ENCODE data around the gene PRAC1. TPM values are rescaled to one million over a fixed set of nuclear protein-coding genes. Genes with fewer than 3 reads are reported as not detected.

The PRAC1 gene
- polyA plus RNA-seq, 5 donors: not detected

- no peak for DNase-seq
Measured at GRCh38 chr17:48747445-48748363, 25.4 kb upstream of the PRAC1 start.

DNA sequence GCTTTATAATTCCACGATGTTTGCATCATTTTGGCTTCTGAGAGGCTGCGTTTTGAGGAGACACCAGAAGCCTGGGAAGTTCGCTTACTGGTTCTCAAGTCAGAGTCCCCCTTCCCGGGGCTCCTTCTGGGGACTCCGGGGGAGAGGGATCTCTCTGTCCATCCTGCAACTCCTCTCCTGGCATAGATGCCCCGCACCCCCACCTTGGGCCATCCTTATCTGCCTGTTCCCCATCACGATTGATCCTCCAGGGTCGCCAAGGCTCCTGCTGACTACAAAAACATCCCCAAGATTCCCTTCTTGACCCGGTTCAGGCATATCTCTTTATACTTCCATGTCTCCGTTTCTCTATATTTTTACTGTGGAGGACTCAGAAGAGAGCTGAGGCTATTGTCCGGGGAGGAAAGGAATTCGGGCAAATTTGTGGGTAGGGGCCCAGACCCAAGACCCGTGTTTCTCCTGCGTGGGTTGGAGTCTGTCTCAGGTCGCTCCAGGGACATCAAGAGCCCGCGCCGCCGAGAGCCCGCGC lies 24.7 kb upstream of the PRAC1 start:
- no peak for DNase-seq

GRCh38 chr17:48745381-48746275 lies 23.3 kb upstream of the PRAC1 start:
- DNase-seq: no peak

DNA sequence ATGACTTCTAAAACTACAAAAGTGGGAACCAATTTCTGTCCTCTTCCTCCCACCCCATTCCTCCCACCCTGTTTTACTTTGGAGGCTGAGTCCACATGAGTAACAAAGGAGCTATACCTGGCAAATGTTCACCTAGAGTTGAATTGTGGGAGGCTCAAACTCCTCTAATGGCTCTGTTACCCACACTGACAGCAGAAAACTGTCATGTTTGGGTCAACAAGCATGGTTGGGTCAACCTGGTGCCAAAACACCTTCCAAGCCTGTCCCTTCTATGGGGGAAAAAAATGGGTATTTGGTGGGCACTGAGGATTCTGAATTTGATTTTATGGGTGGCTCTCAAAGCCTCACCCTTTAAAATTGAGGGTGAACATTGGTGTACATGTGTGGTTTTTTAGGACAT lies 18.2 kb upstream of the PRAC1 start:
- DNase-seq: no peak

- DNase-seq: no peak
Measured at GRCh38 chr17:48738803-48739526, 16.6 kb upstream of the PRAC1 start.

- DNase-seq: no peak
Measured at GRCh38 chr17:48738424-48738802, 16.1 kb upstream of the PRAC1 start.

- no peak for DNase-seq
Measured at GRCh38 chr17:48737330-48738043, 15.2 kb upstream of the PRAC1 start.

DNA sequence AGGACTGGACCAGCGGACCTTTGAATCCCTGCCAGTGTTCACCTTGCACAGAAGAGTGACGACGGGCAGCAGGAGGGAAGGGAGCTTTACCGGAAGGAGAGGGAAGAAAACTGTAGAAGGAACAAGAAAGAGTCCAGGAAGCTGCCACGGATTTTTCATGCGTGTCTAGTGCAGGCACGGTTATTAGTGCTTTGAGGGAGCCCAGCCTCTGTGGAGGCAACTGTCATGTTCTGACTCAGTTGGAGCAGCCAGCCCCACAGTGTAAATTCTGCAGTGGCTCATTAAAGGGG lies 12.7 kb upstream of the PRAC1 start:
- DNase-seq: no peak

DNA sequence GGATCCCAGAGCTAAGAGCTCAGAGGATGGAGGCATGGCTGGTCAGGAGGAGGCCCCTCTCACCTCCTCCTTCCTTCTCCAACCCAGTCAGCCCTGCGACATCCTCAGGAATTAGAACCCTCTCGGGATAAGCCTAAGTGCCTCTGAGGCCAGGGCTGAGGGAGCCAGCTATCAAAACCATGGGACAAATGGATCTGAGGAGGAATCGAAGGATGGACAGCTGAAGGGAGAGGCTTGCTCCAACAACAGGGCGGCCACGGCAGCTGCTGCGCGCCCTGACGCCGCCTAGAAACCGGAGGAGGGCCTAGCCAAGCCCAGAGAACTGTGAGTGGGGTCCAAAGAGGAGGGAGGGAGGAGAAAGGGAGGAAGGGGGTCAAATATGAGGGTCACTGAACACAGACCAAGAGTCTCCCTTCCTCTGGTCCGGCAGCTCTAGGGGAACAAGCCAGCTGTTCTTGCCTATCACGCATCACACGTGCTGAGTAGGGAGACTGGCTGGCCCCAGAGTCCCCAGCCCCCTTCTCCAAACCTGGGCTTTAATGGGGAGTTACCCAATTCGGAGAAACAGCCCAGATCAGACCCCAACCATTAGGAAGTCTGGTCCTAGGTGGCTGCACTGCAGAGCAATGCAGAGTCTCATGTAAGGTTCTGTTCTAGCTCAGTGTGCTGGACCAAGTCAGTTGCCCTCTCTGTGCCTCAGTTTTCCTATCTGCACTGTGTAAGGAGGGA lies 12.2 kb upstream of the PRAC1 start:
- DNase-seq: no peak

DNA sequence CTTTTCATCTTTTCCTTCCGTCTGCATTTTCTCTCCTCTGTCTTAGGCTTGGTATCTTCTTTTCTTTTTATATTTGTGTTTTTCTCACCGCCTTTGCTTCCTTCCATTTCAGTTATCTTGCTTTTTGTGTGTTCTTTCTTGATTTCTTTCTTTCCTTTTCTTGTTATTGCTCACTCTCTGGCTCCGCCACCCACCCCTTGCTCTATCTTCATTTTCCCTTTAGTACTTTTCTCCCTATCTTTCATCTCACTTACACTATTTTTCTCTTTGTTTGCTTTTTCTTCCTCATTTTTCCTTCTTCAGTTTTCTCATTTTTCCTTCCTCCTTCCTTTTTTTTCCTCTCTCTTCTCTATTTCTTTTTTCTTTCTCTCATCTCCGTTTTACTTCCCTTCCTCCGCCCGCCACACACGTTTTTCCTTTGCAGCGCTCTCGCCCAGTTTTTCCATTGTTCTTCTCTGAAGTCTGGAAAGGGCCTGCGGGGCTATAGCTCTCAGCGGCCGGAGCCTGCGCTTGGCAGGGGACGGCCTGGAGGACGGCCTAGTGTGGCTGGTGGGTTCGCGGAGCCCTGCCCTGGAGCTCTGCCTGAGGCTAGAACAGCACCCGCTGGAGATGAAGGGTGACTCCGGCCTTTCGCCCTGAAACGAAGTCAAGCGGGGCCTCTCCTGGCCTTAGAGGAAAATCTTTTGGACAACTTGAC lies 11.5 kb upstream of the PRAC1 start:
- no peak for DNase-seq

DNA sequence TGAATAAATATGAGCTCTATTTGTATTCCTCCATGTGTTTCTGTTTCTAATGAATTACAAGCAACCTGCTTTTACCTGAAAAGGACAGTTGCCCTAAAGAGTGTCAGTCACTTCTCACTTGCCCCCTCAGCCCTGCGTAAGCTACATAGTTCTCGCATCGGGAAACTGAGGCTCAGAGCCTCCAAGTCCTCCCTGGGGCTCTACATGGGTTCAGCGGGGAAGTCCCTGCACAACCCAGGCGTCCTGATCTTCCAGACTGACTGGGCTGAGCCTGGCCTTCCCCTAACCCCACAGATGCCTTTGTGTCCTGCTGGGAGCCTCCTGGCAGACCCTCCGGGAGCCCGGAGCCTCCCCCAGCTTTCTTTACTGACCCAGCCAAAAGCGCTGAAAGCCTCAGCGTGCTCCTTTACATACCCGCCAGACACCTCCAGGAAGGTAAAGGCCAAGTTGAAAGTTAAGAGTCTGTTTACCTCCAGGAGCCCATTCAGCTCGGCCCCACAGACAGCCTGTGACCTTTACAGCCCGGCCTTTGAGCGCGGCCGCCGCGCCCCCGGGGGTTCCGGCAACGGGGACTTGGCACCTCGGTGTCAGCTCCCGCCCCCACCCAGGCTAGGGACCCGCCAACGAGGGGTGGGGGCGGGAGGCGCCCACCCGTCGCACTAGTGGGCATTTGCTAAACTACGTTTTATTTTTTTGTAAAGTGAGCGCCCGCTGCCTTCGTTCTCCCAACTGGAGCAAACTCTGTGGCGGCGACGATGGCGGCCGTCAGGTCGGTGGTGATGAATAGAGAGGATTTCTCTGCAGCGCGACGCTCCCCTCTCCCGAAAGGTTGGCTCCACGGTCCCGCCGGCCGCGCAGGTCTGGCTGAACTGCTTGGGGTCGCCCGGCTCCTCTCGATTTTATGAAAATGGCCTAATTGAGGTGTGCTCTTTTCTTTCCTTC lies 10.6 kb upstream of the PRAC1 start:
- DNase-seq: no peak

DNA sequence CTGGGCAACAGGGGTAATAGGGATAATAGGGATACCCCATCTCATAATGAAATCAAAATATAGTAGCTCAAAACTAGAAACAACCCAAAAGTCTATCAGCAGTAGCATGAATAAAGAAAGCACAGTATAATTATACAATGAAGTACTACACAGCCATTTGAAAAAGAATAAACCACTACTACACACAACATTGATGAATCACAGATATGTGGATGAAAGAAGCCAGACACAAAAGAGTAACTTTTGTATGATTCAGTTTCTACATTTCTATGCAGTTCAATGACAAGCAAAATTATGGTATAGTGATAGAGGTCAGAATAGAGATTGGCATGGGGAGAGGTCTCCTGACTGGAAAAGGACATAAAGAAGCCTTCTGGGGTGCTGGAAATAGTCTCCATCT lies 9.0 kb upstream of the PRAC1 start:
- DNase-seq: no peak

- no peak for DNase-seq
Measured at GRCh38 chr17:48730240-48730550, 7.9 kb upstream of the PRAC1 start.

DNA sequence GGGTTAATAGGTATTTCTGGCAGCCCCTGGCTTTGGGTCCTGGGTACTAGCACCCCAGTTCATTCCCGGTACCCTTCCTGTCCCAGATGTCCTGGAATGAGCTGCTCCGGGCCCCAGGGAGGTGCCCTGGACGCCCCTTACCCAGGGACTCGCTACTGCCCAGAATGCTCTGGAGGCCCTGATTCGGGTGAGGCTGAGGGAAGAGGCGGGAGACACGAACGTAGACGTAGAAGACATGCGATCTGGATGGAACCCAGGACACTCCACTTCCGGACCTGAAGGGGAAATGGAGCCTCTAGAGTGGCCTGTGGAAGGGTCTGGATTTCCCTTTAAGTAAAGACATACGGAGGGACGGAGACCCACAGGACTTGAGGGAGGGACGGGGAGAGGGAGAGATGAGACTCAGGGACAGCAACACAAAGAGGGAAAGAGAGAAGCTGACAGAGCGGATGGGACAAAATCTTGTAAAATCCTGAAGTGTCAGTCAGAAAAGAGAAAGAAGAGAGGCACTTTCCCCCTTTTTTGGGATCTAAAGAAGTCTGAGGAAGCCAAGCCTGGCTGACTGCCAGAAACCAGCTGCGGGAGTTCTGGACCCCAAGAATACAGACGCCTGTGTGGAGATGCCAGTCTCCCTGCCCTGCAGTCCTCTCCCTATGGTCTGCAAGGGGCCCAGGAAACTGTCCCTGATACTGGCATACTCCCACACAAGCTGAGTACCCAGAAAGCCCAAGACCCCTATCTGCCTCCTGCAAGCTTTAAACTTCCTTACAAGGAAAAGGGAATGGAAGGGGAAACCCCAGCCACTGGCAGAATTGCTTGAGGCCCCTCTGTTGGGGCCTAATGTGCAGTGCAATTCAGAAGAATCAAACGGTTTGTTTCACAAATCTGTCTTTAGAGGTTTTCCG lies 7.3 kb upstream of the PRAC1 start:
- DNase-seq: no peak

DNA sequence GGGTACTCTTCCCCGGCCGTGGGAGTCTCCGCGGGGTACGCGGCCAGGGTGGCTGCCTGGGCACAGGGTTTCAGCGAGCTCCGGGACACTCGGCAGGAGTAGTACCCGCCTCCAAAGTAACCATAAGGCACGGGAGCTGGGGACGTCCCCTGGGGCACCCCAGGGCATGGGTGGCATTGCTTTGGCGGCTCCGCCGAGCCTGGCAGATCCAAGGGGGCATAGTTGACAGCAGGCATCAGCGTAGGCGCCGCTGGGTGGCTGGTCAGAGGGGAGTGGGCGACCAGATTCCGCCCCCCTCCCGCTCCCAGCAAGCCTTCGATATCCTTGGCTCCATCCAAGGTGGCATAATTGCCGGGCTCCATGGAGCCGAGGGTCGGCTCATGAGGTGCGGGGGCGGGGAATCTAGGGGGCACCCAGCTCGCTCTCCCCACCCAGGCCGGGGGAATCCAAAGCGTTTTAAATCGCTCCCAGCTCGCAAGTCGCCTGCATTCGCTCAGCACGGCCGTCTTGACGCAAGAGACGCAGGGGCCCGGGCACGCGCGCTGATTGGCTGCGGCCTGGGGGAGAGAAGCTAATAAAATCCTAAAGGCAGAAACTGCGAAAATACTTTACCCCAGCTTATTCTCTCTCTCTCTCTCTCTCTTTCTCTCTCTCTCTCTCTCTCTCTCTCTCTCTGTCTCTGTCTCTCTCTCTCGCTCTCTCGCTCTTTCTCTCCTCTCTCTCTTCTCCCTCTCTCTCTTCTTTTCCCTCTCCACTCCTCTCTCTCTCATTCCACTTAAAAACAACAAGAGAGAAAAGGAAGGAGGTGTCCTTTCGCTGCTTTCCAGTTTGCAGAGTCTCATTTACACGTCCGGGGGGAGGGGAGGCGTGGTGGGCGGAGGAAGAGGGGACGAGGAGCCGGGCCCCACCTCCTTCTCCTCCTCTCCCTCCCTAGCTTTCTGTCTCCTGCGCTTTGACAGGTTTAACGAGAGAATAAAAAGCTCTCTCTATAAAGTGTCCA lies 6.2 kb upstream of the PRAC1 start, which contains the start of gene HOXB13:
HOXB13 (minus strand) TSS at position 519 of the 1,000 bp plus-strand sequence; CDS start at position 362, 157 bp downstream.
- no peak for DNase-seq

DNA sequence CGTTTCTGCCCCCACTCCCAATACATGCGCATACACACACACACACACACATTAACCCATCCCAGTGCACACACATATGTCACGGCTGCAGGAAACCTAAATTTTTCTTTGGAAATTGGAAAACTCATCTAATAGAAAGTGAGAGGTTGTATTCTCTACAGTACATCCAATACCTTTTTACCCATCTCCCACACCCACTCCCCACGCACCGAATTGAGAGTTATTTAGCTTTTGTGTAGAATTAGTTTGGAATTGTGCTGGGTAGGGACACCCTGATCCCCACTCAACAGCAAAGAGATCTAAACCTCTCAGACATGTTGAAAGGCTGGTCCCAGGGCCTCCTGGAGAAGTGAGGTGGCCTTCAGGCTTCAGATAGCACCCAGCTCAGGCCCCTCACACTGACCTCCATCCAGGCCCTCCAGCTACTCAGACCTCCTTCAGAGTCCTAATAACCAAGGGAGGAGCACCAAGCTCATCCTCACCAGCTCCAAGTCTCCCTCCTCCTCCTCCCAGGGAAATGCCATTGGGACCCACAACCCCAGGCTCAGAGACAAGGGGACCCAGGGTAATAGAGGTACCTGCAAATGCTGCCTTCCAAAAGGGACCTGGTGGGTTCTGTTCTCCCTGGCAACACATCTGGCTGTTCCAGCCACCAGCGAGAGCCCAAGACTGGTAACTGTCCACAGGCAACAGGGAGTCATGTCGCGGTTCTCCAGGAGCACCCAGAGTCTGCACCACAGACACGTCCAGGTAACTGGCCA lies 5.3 kb upstream of the PRAC1 start:
- no peak for DNase-seq
